ENCODE measurements around the gene ADGRA3.

Gene ADGRA3

GRCh38 chr4:22466581-22466980 is 49.3 kb downstream of the ADGRA3 start:
- DNase-seq (ENCODE audit: low spot score) = no peak
- TF ChIP-seq CTCF (IDR thresholded peaks at IDR 0.05; ENCODE audit: extremely low read depth, insufficient read depth, missing control alignments) = no peak
- in situ Hi-C loops (cut with MboI; ENCODE audit: low pct_unique_long_range_greater_than_20kb, low sequenced_read_pairs, unreplicated experiment) = no loop called here

- no peak for DNase-seq (ENCODE audit: low spot score)
- no peak for TF ChIP-seq CTCF (IDR thresholded peaks at IDR 0.05; ENCODE audit: extremely low read depth, insufficient read depth, missing control alignments)
- in situ Hi-C loops (cut with MboI; ENCODE audit: low pct_unique_long_range_greater_than_20kb, low sequenced_read_pairs, unreplicated experiment) = no loop called here
Measured at GRCh38 chr4:22465996-22466395, 49.9 kb downstream of the ADGRA3 start.

- no peak for TF ChIP-seq CTCF (IDR thresholded peaks at IDR 0.05; ENCODE audit: extremely low read depth, insufficient read depth, missing control alignments)
- in situ Hi-C loops (cut with MboI; ENCODE audit: low pct_unique_long_range_greater_than_20kb, low sequenced_read_pairs, unreplicated experiment) = no loop called here
- no peak for DNase-seq (ENCODE audit: low spot score)
Measured at GRCh38 chr4:22465349-22465748, 50.5 kb downstream of the ADGRA3 start.

GRCh38 chr4:22463179-22463578 is 52.7 kb downstream of the ADGRA3 start:
- in situ Hi-C loops (cut with MboI; ENCODE audit: low pct_unique_long_range_greater_than_20kb, low sequenced_read_pairs, unreplicated experiment) = no loop called here
- TF ChIP-seq CTCF (IDR thresholded peaks at IDR 0.05; ENCODE audit: extremely low read depth, insufficient read depth, missing control alignments) = no peak

GRCh38 chr4:22462688-22463087 is 53.2 kb downstream of the ADGRA3 start:
- in situ Hi-C loops (cut with MboI; ENCODE audit: low pct_unique_long_range_greater_than_20kb, low sequenced_read_pairs, unreplicated experiment) = no loop called here
- TF ChIP-seq CTCF (IDR thresholded peaks at IDR 0.05; ENCODE audit: extremely low read depth, insufficient read depth, missing control alignments) = no peak
- DNase-seq (ENCODE audit: low spot score) = no peak

More at GRCh38 chr4:22463179-22463578, 52.7 kb downstream of the ADGRA3 start:
- no peak for DNase-seq (ENCODE audit: low spot score)

GRCh38 chr4:22460266-22460665 is 55.6 kb downstream of the ADGRA3 start:
- in situ Hi-C loops (cut with MboI; ENCODE audit: low pct_unique_long_range_greater_than_20kb, low sequenced_read_pairs, unreplicated experiment) = no loop called here
- no peak for DNase-seq (ENCODE audit: low spot score)
- TF ChIP-seq CTCF (IDR thresholded peaks at IDR 0.05; ENCODE audit: extremely low read depth, insufficient read depth, missing control alignments) = no peak

GRCh38 chr4:22458098-22458497 is 57.8 kb downstream of the ADGRA3 start:
- in situ Hi-C loops (cut with MboI; ENCODE audit: low pct_unique_long_range_greater_than_20kb, low sequenced_read_pairs, unreplicated experiment) = no loop called here
- no peak for DNase-seq (ENCODE audit: low spot score)
- TF ChIP-seq CTCF (IDR thresholded peaks at IDR 0.05; ENCODE audit: extremely low read depth, insufficient read depth, missing control alignments) = no peak

Data from GM13977 (cell line).